H1 (cell line): ENCODE results near the gene KRTAP10-12. TPM values are rescaled to one million over a fixed set of nuclear protein-coding genes. Genes with fewer than 3 reads are reported as not detected.

Source experiments
- CTCF ChIA-PET: fragments of 300-600 bp; sonication (Branson Sonifier 250); formaldehyde crosslinking; loops from one replicate; lab custom pipeline; 2021; ENCODE audit not compliant: partially characterized antibody; lab: Charles Lee
- POLR2A ChIA-PET: fragments of 300-600 bp; sonication (Branson Sonifier 250); formaldehyde crosslinking; loops from one replicate; lab custom pipeline; 2021; ENCODE audit warnings: inconsistent platforms; ENCODE audit not compliant: partially characterized antibody; lab: Charles Lee
- DNase-seq, 2 experiments: peaks; one replicate each; pipeline versions ENCODE4 v3.0.0 to v3.0.0-alpha.2; 2010 to 2022; ENCODE audit warnings: low spot score in 2 of 2, low read depth in 1 of 2, mixed read lengths in 1 of 2
- FAIRE-seq: peaks from 2 replicates; lab custom pipeline; 2011; peaks lifted over from hg19 to GRCh38; lab: Jason Lieb, UNC
- H2AFZ ChIP-seq: 2 replicates; pipeline ENCODE4 v1.8.1; 2012; ENCODE audit warnings: low read length, inconsistent platforms
- H2AK5ac ChIP-seq: 2 replicates; pipeline ENCODE4 v1.6.1; 2013; ENCODE audit warnings: low read depth, low read length
- H2BK120ac ChIP-seq: replicated peaks from 2 replicates; pipeline ENCODE3; 2013; ENCODE audit warnings: low read depth, low read length, inconsistent platforms
- H2BK12ac ChIP-seq: 2 replicates; pipeline ENCODE4 v1.6.1; 2013; ENCODE audit warnings: low read depth, low read length
- H2BK15ac ChIP-seq: 2 replicates; pipeline ENCODE4 v1.6.1; 2013; ENCODE audit warnings: low read length
- H2BK20ac ChIP-seq: 2 replicates; pipeline ENCODE4 v1.6.1; 2013; ENCODE audit warnings: low read length
- H2BK5ac ChIP-seq: 2 replicates; pipeline ENCODE4 v1.6.1; 2013; ENCODE audit warnings: low read depth, low read length
- H3K14ac ChIP-seq: 2 replicates; pipeline ENCODE4 v1.6.1; 2013; ENCODE audit warnings: inconsistent platforms; ENCODE audit not compliant: insufficient read length
- H3K18ac ChIP-seq: 2 replicates; pipeline ENCODE4 v1.6.1; 2013; ENCODE audit warnings: low read length; ENCODE audit errors: extremely low read depth
- H3K23ac ChIP-seq: 2 replicates; pipeline ENCODE4 v1.6.1; 2013; ENCODE audit warnings: inconsistent platforms; ENCODE audit not compliant: insufficient read length
- H3K23me2 ChIP-seq: 2 replicates; pipeline ENCODE4 v1.6.1; 2013; ENCODE audit warnings: low read depth, low read length
- H3K27ac ChIP-seq: 2 replicates; pipeline ENCODE4 v1.6.1; 2011; ENCODE audit warnings: low read depth, low read length, inconsistent platforms
- H3K27me3 ChIP-seq, 4 experiments: replicated peaks in 1 of 4; 1 replicate in 1 of 4; 2 replicates in 3 of 4; pipeline versions ENCODE4 v1.6.1 to v1.8.1; 2011 to 2013; ENCODE audit warnings: low read length in 3 of 4, mild to moderate bottlenecking in 3 of 4, inconsistent platforms in 2 of 4, mixed read lengths in 2 of 4, moderate library complexity in 1 of 4; ENCODE audit not compliant: control insufficient read depth in 3 of 4, insufficient read depth in 3 of 4; ENCODE audit errors: extremely low read depth in 1 of 4
- H3K36me3 ChIP-seq, 4 experiments: 2 replicates each; pipeline versions ENCODE4 v1.6.1 to v1.8.1; 2011 to 2013; ENCODE audit warnings: mild to moderate bottlenecking in 4 of 4, low read length in 3 of 4, moderate library complexity in 2 of 4, control low read depth in 1 of 4, inconsistent platforms in 1 of 4; ENCODE audit not compliant: insufficient read depth in 4 of 4, control insufficient read depth in 2 of 4
- H3K4ac ChIP-seq: replicated peaks from 2 replicates; pipeline ENCODE3; 2013; ENCODE audit warnings: low read length, low read depth, mixed read lengths, inconsistent platforms; ENCODE audit not compliant: insufficient read length
- H3K4me1 ChIP-seq, 4 experiments: replicated peaks in 1 of 4; 1 replicate in 1 of 4; 2 replicates in 3 of 4; pipeline versions ENCODE4 v1.6.1 to v1.8.1; 2011 to 2013; ENCODE audit warnings: low read length in 3 of 4, inconsistent platforms in 2 of 4, mixed read lengths in 1 of 4; ENCODE audit not compliant: insufficient read depth in 4 of 4, control insufficient read depth in 3 of 4
- H3K4me2 ChIP-seq, 2 experiments: 2 replicates each; pipeline versions ENCODE4 v1.6.1 to v1.8.1; 2011 to 2013; ENCODE audit warnings: low read depth in 2 of 2, low read length in 2 of 2, control low read depth in 1 of 2, inconsistent platforms in 1 of 2, mild to moderate bottlenecking in 1 of 2; ENCODE audit not compliant: insufficient read depth in 1 of 2
- H3K4me3 ChIP-seq, 4 experiments: fragments of 200-600, 300-600 bp in 1 of 4; sonication (generic), shearing (Covaris generic), sonication (Bioruptor Twin) in 1 of 4; 2 replicates each; pipeline versions ENCODE4 v1.5.1 to v1.8.1; 2011 to 2016; ENCODE audit warnings: low read length in 4 of 4, low read depth in 3 of 4, control low read depth in 2 of 4, inconsistent platforms in 2 of 4, mild to moderate bottlenecking in 2 of 4, mixed read lengths in 1 of 4, moderate library complexity in 1 of 4; ENCODE audit not compliant: insufficient read depth in 2 of 4; ENCODE audit errors: extremely low read depth in 1 of 4
- H3K56ac ChIP-seq: replicated peaks from 2 replicates; pipeline ENCODE3; 2013; ENCODE audit warnings: low read depth, mild to moderate bottlenecking, mixed read lengths, low read length, inconsistent platforms; ENCODE audit not compliant: insufficient read length
- H3K79me1 ChIP-seq: 2 replicates; pipeline ENCODE4 v1.6.1; 2013; ENCODE audit warnings: low read depth, low read length, control low read depth
- H3K79me2 ChIP-seq, 2 experiments: 2 replicates each; pipeline versions ENCODE4 v1.6.1 to v1.8.1; 2012 to 2013; ENCODE audit warnings: low read length in 2 of 2, mild to moderate bottlenecking in 2 of 2, inconsistent platforms in 1 of 2; ENCODE audit not compliant: insufficient read depth in 2 of 2, control insufficient read depth in 1 of 2
- H3K9ac ChIP-seq, 4 experiments: replicated peaks in 1 of 4; 1 replicate in 1 of 4; 2 replicates in 3 of 4; pipeline versions ENCODE4 v1.6.1 to v1.8.1; 2011 to 2013; ENCODE audit warnings: low read depth in 3 of 4, low read length in 3 of 4, control low read depth in 2 of 4, mild to moderate bottlenecking in 2 of 4, moderate library complexity in 2 of 4, inconsistent platforms in 1 of 4; ENCODE audit errors: extremely low read depth in 1 of 4
- H3K9me3 ChIP-seq, 2 experiments: 2 replicates each; pipeline versions ENCODE4 v1.6.1 to v1.8.1; 2012 to 2013; ENCODE audit warnings: mild to moderate bottlenecking in 2 of 2, moderate library complexity in 2 of 2, control low read depth in 1 of 2, inconsistent platforms in 1 of 2, low read depth in 1 of 2, low read length in 1 of 2, mixed read lengths in 1 of 2; ENCODE audit not compliant: insufficient read depth in 2 of 2
- H4K20me1 ChIP-seq, 2 experiments: replicated peaks in 1 of 2; 2 replicates each; pipeline versions ENCODE3 to v1.8.1; 2011 to 2013; ENCODE audit warnings: inconsistent platforms in 2 of 2, low read length in 2 of 2, mild to moderate bottlenecking in 1 of 2; ENCODE audit not compliant: insufficient read depth in 2 of 2, control insufficient read depth in 1 of 2
- H4K5ac ChIP-seq: 2 replicates; pipeline ENCODE4 v1.6.1; 2013; ENCODE audit warnings: low read length, low read depth, mixed read lengths, inconsistent platforms; ENCODE audit not compliant: insufficient read length
- H4K8ac ChIP-seq: 2 replicates; pipeline ENCODE4 v1.8.0; 2013; ENCODE audit warnings: mild to moderate bottlenecking, moderate library complexity, low read length, inconsistent platforms; ENCODE audit not compliant: insufficient read depth; ENCODE audit errors: extremely low read depth
- H4K91ac ChIP-seq: replicated peaks from 2 replicates; pipeline ENCODE3; 2013; ENCODE audit warnings: low read length, mixed read lengths, inconsistent platforms; ENCODE audit not compliant: insufficient read length
- BACH1 ChIP-seq: IDR thresholded peaks from 2 replicates; pipeline ENCODE4 v1.6.1; 2012; ENCODE audit warnings: low read length, improper control_type of control experiment
- MAX ChIP-seq: IDR thresholded peaks from 2 replicates; pipeline ENCODE4 v1.6.1; 2012; ENCODE audit warnings: inconsistent platforms
- SAP30 ChIP-seq: fragments of 300-600 bp; sonication (generic); IDR thresholded peaks from 2 replicates; pipeline ENCODE4 v1.7.1; 2012; ENCODE audit warnings: low read length, moderate library complexity, mild to moderate bottlenecking, inconsistent platforms; ENCODE audit not compliant: insufficient read depth, insufficient replicate concordance
- SIX5 ChIP-seq: IDR thresholded peaks from 2 replicates; pipeline ENCODE4 v1.6.1; 2011; ENCODE audit warnings: mild to moderate bottlenecking, low read depth, low read length
- SP1 ChIP-seq: IDR thresholded peaks from 2 replicates; pipeline ENCODE4 v1.6.1; 2011; ENCODE audit warnings: low read depth, low read length
- SRF ChIP-seq: IDR thresholded peaks from 2 replicates; pipeline ENCODE4 v1.6.1; 2011; ENCODE audit warnings: mild to moderate bottlenecking, low read depth, low read length, moderate library complexity
- TAF1 ChIP-seq: IDR thresholded peaks from 2 replicates; pipeline ENCODE4 v1.6.1; 2011; ENCODE audit warnings: mild to moderate bottlenecking, low read depth, low read length
- YY1 ChIP-seq: IDR thresholded peaks from 2 replicates; pipeline ENCODE4 v1.6.1; 2011; ENCODE audit warnings: low read depth, mild to moderate bottlenecking, low read length
- WGBS, 2 experiments: shearing (Covaris generic) in 1 of 2; methylation state at CpG; one replicate each; pipeline versions ENCODE4 v1.1.6 to v1.1.7; 2013 to 2015; ENCODE audit warnings: low lambda C conversion rate in 2 of 2, mixed read lengths in 2 of 2, inconsistent platforms in 1 of 2, low coverage in 1 of 2, missing lambda C conversion rate in 1 of 2; ENCODE audit not compliant: insufficient replicate concordance in 2 of 2, insufficient coverage in 1 of 2, insufficient read length in 1 of 2; ENCODE audit errors: extremely low coverage in 1 of 2, missing lambda C conversion rate in 1 of 2; 5-methylcytosine and 5-hydroxymethylcytosine counted together
- polyA plus RNA-seq, 7 experiments: library from polyadenylated mRNA; depleted of rRNA in 3 of 7; stranded (reverse) in 5 of 7; unstranded in 2 of 7; fragments of >200 nt in 5 of 7; fragments of 200-250 nt in 2 of 7; gene quantifications; 1 replicate in 5 of 7; 2 replicates in 1 of 7; 4 replicates in 1 of 7; pipeline versions ENCODE4 v1.2.1 to v1.2.3, GENCODE V29; 2011 to 2013; ENCODE audit warnings: missing spikeins in 2 of 7, mixed read lengths in 2 of 7
- total RNA-seq: library from RNA; stranded (reverse); fragmentation: NEBNext Ultra II Directional; extraction: Animal tissue kit (Norgen Biotek cat#: 25700); gene quantifications from 2 replicates; pipeline ENCODE4 v1.2.1, GENCODE V29; 2021

Gene KRTAP10-12
- total and polyA plus RNA-seq, 2 of the 8 experiments (the other 6 are each of a cell fraction or from before 2014, with no cell fraction given): not detected

- CTCF ChIA-PET: interaction anchor here (0.7 to 1.3 kb wide), 3 partner anchors 26 to 144 kb away, joined by 3 to 4 read pairs (median 3); no protein-coding TSS in a partner anchor
- peaks cover 0 to 14% (median 4%) of the 10 kb centered on the region in 4 experiments; a peak in 3 of 7 replicates for H3K4me1 ChIP-seq
- TF ChIP-seq SAP30 (no peak), SIX5 (no peak), SRF (no peak), BACH1 (no peak), SP1 (no peak), MAX (no peak), TAF1 (no peak), YY1 (no peak)
These were observed 47.4 kb upstream of the KRTAP10-12 start for GRCh38 chr21:44649521-44650100.

More at GRCh38 chr21:44649521-44650100, 47.4 kb upstream of the KRTAP10-12 start:
- no peak overlapping the region for H2AFZ ChIP-seq
- no peak overlapping the region for H3K4me2 ChIP-seq
- H3K79me1 ChIP-seq: no peaks in the 10 kb centered on the region; the same call in 1 of the 2 replicates
- no peak overlapping the region for H3K56ac ChIP-seq
- no peaks in the 10 kb centered on the region for H3K23me2 ChIP-seq
- H4K20me1 ChIP-seq: no peaks in the 10 kb centered on the region
- H3K79me2 ChIP-seq: no peaks in the 10 kb centered on the region
- no peak overlapping the region for H3K4ac ChIP-seq
- no peak overlapping the region for H2BK20ac ChIP-seq
- no peak overlapping the region for H2BK15ac ChIP-seq
- WGBS, 2 experiments: 88% methylated on average over 18 of the region's 18 CpGs; no CpG with 5 or more reads in 1 of the 2 experiments
- H3K9me3 ChIP-seq: no peaks in the 10 kb centered on the region; a peak in 1 of 4 replicates
- H3K9ac ChIP-seq: no peak overlapping the region
- no peak overlapping the region for H2BK12ac ChIP-seq
- no peak overlapping the region for H3K14ac ChIP-seq
- H3K4me3 ChIP-seq: no peak overlapping the region
- H3K36me3 ChIP-seq: no peaks in the 10 kb centered on the region
- no peak overlapping the region for H2BK5ac ChIP-seq
- H4K5ac ChIP-seq: no peak overlapping the region
- no peak for FAIRE-seq
- H2BK120ac ChIP-seq: no peak overlapping the region
- H4K8ac ChIP-seq: peak overlapping the region; percentile 51; the same call in 1 of the 2 replicates
- H2AK5ac ChIP-seq: no peak overlapping the region
- no peak overlapping the region for H3K23ac ChIP-seq
- POLR2A ChIA-PET: no interaction called here
- no peak overlapping the region for H4K91ac ChIP-seq
- DNase-seq: no peak
- peaks cover 0 to 2% (median 0%) of the 10 kb centered on the region in 4 experiments; a peak in 1 of 7 replicates for H3K27me3 ChIP-seq
- H3K27ac ChIP-seq: no peak overlapping the region
- H3K18ac ChIP-seq: no peak overlapping the region
